ENCODE measurements around the gene PLCG2.
"Not testable (repeated sequence)": the region's sequence is repeated elsewhere in the genome, so short reads cannot be mapped to it uniquely, and the experiment has no call there.

The PLCG2 gene

GRCh38 chr16:82008957-82009592 is 230.0 kb downstream of the PLCG2 start:
- no peak for FAIRE-seq

GRCh38 chr16:82009789-82010188 is 230.7 kb downstream of the PLCG2 start:
- not testable (repeated sequence) for FAIRE-seq

GRCh38 chr16:82010649-82011048 is 231.6 kb downstream of the PLCG2 start:
- no peak for FAIRE-seq

DNA sequence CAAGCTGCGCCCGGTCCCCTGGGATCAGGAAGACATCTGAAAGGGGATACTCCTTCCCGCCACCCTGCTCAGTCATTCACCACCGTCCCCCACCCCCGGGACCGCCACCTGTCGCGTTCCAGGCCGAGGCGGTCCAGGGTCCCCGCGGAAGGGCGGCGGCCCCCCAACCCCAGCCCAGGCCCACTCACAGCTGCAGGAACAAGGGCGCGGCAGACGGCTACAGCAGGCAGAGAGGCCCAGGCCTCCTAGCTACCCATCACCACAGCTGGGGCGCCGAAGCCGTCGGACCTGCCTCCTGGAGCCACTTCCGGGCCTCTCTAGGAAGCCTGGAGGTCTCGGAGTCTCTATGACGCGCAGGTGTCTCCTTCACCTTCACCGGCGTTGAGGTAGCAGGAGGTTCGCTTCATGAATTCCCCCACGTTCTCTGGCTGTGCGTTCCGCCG is 232.1 kb downstream of the PLCG2 start, which contains the start of gene SDR42E1:
TSS of gene SDR42E1 (minus strand) at position 272 of the 443 bp plus-strand sequence. CDS start 10,612 bp downstream, outside the sequence.
- no peak for FAIRE-seq
